GM19099 (cell line): ENCODE data around the gene IL5RA.

Source experiments
- POLR2A ChIP-seq: IDR thresholded peaks from 3 replicates; pipeline ENCODE4 v1.6.1; 2011; ENCODE audit warnings: low read depth; ENCODE audit not compliant: insufficient read length; ENCODE audit errors: extremely low read depth

The IL5RA gene

DNA sequence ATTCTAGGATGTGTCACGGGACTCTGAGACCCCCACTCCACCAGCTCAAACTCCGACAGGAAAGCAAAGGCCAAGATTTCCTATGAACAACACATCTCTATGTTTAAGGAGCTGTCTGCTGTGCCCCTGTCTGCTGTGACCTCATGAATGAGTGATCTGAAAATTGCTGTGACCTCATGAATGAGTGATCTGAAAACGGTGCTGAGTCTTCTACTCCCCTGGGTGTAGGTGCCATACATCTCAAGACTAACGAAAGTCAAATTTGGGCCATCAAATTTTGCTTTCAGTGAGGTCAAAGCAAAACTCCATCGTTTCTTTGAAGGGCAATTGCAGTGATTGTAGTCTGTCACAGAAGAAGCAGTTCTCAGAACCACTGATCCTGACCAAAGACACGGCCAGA is 24.4 kb downstream of the IL5RA start:
- TF ChIP-seq POLR2A, result no peak

DNA sequence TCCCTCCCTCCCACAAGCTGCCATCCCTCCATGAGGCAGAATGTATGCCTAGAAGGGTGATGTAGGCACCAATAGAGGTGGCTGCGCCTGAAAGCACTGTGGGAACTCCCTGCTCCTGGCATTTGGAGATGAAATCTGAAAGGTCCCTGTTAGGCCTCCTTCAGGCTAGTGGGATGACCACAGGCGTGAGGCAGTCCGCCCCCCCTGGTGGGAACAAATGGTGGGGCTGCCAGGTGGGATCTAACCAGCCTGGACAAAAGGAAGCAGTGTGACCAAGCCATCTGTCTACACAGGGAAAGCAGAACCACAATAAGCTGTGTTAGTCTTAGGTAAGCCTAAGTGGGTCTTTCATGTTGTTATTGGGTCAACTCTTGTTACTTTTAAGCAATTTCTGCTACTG is 25.3 kb downstream of the IL5RA start:
- no peak for TF ChIP-seq POLR2A

DNA sequence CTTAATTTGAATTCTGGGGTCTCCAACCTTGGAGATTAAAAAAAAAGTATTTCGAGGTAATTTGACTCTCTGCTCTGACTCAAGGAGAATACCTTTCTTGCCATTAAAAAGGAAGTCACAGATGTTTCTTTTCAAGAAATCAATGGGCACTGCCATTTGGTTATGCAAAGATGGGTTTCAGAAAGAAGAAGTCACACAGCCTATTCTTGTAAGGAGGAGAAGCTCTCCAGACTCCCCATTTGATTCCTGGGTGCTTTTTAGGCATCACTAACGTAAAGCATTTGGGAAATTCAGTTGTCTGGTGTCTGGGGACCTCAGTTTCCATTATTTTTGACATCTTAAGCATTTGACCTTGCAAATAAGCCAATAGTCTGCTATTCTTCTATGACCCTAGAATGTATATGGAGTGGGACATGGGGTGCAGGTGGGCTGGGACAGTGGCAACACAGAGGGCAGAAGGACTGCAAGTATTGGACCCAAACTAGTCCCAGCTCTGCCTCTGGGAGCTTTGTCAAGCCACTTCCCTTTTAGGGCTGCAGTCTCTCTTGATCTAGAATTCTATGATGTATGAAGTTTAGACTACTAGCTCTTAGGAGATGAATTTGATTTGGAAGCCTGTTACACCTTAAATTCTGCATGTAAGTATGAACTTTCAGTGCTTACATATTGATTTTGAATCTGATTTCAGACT is 27.8 kb downstream of the IL5RA start:
- no peak for TF ChIP-seq POLR2A

DNA sequence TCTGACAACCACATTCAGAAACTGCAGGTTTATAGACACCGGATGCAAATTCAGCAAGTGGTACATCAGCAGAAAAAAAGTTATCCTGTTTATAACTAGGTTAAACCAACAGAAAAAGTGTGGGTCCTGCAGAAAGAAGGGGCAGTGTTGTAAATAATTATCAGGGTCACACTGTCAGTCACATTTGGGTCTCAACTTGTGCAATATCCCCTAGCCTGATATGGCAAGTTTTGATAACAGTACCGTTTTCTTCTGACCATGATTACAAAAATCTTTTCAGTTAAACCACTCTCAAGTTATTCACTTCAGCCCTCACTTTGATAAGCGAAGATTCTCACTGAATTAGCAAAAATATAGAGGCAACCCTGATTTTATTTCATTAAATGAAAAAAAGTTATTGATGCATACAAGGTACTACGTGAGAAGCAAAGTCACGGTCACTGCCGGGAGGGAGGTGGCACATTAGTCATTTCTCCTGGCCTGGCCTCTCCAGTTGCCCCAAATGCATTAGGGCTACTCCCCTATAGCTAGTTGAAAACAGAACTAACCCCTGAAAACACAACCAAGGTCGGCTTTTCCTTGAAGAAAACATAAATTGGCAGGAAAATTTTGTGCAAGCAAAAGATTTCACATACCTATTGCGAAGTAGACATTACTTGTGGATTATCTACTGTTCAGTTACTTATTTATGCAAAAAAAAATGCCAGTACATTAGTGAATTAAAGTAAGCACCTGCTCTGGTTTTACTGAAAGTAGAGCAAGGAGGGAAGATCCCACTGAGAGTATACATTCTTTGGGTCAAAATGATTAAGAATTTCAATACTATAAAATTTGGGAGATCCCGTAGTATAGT is 28.6 kb downstream of the IL5RA start:
- TF ChIP-seq POLR2A, result no peak

GRCh38 chr3:3080309-3080708 is 29.9 kb downstream of the IL5RA start:
- TF ChIP-seq POLR2A, result no peak

DNA sequence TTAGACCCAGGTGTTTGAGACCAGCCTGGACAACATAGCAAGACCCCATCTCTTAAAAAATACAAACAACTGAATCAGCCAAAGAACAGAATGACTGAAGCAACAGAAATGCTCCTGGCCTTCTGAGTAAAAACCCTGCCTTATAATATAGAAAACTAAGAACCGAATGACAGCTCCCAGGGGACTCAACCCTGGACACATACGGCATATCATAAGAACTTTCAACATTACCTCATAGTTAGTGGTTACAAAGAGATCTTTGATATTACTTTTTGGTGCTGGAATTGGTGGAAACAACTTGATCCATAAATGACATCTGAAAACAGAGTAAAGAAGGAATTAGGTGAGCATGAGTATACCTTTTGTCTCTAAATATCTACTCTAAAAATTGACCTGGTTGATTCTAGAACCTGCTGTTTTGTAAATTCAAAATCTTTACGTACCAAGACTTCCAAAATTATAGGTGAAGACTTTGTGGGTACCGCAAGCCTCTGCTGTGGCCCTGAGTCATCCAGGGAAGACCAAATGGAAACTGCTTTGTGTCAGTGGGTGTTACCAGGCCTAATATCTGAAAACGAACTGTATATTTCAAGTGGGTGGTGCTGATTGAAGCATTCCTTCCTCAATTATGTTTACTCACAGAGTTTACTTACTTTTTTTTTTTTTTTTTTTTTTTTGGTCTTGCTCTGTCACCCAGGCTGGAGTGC is 35.5 kb downstream of the IL5RA start:
- TF ChIP-seq POLR2A, result no peak

DNA sequence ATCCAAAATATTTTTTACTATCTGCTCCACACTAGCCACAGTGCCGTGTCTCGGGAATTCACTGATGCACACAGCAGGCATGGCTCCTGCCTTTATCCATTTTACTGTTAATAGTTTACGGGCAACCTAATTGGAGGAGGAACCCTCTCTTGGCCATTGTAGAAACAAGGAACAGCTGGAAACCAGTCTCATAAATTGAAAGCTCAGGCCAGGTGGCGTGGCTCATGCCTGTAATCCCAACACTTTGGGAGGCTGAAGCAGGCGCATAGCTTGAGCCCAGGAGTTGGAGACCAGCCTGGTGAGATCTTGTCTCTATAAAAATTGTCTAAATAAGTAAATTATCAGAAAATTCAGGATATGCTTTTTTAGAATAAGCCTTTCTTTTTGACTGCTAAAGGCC is 39.0 kb downstream of the IL5RA start:
- no peak for TF ChIP-seq POLR2A

DNA sequence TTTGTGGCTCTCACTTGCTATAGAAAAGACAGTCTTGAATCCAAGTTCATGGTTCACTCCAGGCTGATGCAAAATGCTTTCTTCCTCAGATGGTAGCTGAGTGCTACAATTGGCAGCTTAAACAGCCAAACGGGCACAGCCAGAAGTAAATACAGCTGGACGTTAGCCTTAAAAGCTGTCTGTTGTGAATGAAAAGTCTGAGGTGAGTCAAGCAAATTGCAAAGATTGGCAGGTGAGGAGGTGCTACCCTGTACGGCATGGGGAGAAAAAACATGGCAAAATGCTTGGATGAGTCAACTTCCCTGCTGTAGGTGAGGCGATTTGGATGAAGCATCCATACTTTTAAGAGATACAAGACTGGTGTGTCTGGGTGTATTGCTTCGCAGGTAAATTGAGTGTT is 40.5 kb downstream of the IL5RA start:
- TF ChIP-seq POLR2A, result no peak

- no peak for TF ChIP-seq POLR2A
Observed at GRCh38 chr3:3068358-3068881, 41.8 kb downstream of the IL5RA start.

- no peak for TF ChIP-seq POLR2A
Observed at GRCh38 chr3:3066910-3067309, 43.3 kb downstream of the IL5RA start.

- no peak for TF ChIP-seq POLR2A
Observed at GRCh38 chr3:3066378-3066777, 43.8 kb downstream of the IL5RA start.

GRCh38 chr3:3065876-3066275 is 44.3 kb downstream of the IL5RA start:
- TF ChIP-seq POLR2A, result no peak

DNA sequence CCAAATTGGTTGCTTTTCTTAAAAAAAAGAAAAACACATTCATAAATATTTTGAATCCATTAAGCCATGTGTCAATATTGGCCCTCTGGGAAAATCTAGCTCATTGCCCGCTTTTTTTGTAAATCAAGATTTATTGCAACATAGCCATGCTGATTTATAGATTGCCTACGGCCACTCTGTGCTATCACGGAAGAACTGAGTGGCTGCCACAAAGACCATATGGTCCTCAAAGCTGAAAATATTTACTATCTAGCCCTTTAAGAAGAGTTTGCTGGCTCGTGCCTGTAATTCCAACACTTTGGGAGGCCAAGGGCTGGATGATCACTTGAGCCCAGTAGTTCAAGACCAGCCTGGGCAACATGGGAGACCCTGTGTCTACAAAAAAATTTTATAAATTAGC is 45.9 kb downstream of the IL5RA start:
- no peak for TF ChIP-seq POLR2A

- TF ChIP-seq POLR2A, result no peak
Observed at GRCh38 chr3:3059645-3060044, 50.5 kb downstream of the IL5RA start.

DNA sequence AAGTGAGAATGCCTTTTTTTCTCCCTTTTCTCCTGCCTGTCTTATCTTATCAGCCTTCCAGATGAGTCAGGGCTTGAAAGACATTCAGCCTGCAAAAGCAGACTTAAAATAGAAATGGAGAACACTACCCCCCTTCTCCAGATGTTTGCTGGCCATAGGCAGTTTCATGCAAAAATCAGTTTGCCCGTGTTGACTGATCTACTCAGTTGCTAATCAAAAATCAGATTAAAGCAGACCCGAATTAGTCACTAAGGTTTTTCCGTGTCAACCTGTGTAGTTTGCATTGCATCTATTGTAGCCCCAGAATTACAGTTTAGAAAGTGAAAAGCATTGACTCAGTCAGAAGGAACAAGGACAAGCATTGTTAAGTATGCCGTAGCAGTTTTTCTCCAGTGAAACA is 56.2 kb downstream of the IL5RA start:
- no peak for TF ChIP-seq POLR2A
